NCI-H1048 (cell line): ENCODE measurements around the gene SLC22A9.

Experiments used
- DNase-seq: peaks from one replicate; lab custom pipeline; 2025; lab: John Stamatoyannopoulos, UW

Gene SLC22A9

DNA sequence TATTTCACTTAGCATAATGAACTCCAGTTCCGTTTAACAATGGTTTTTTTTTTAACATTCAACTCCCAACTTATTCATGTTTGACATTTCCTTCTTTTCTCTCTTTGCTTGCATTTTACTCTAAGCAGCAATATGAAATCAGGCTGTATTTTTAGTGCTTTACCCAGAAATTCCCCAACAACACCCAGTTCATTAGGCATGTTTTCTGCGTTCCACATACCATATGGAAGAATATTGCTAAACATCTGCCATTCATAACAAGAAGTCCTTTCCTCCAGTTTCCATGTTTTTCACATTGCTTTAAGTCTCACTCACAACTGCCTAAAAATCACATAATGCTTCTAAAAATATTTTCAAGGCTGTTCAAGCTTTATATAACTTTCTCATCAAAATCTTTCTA is 75.5 kb downstream of the SLC22A9 start:
- DNase-seq, result no peak

GRCh38 chr11:63445720-63446119 is 76.1 kb downstream of the SLC22A9 start:
- DNase-seq, result no peak

DNA sequence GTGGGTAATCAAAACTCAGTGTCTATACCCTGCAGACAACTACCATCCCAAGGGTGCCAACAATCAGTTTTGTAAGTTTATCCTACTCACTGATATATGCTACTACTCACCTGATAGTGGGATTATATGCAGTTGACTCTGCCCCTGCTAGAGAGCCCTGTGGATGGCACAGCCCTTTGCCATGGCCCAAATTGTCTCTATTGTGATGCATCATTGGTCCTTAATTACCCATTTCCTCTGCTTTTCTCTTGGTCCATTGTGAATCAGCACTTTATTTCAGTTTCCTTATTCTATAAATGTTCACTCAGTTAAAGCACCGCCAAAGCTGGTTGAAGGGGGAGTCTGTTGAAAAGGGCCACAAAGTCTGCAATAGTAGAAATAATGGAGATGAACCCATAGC is 79.1 kb downstream of the SLC22A9 start:
- DNase-seq, result no peak

- DNase-seq, result no peak
Observed at GRCh38 chr11:63459586-63459985, 90.0 kb downstream of the SLC22A9 start.
